Stomach (tissue), 4 donors: ENCODE measurements around the gene MED13L.

Experiments
- CTCF ChIP-seq, 7 experiments: fragments of 450-650 bp in 4 of 7; fragments of 200-600 bp in 3 of 7; sonication (generic) in 3 of 7; IDR thresholded peaks; one replicate each; pipeline ENCODE4 v1.5.1; 2016 to 2019; ENCODE audit warnings: antibody characterized with exemption in 7 of 7, control low read depth in 2 of 7, mild to moderate bottlenecking in 1 of 7
- POLR2A ChIP-seq, 4 donors: fragments of 450-650 bp; IDR thresholded peaks; one replicate each; pipeline ENCODE4 v1.6.1; 2016; ENCODE audit warnings: antibody characterized with exemption in 4 of 4, control low read depth in 2 of 4, mild to moderate bottlenecking in 1 of 4, moderate library complexity in 1 of 4

GRCh38 chr12:115988212-115988611, 289.3 kb downstream of the MED13L start:
- no peak for TF ChIP-seq CTCF (IDR thresholded peaks at IDR 0.05)
- TF ChIP-seq POLR2A (IDR thresholded peaks at IDR 0.05) = no peak
